Tibial nerve (tissue), 4 donors: Measurements from ENCODE around the gene NINJ1. TPM values are rescaled to one million over a fixed set of nuclear protein-coding genes. Genes with fewer than 3 reads are reported as not detected.
"Not testable (repeated sequence)": the region's sequence is repeated elsewhere in the genome, so short reads cannot be mapped to it uniquely, and the experiment has no call there.

ENCODE experiments used
- DNase-seq, 2 donors: peaks; one replicate each; pipeline ENCODE4 v3.0.0-alpha.2; 2019; ENCODE audit warnings: low spot score in 2 of 2
- H3K27ac ChIP-seq, 4 donors: fragments of 200-600 bp; sonication (generic) in 3 of 4; one replicate each; pipeline ENCODE4 v1.5.1; 2017 to 2019; ENCODE audit warnings: mild to moderate bottlenecking in 1 of 4
- H3K27me3 ChIP-seq, 2 donors: fragments of 200-600 bp; sonication (generic) in 1 of 2; one replicate each; pipeline versions ENCODE4 v1.5.1 to v1.6.0; 2017 to 2019
- H3K36me3 ChIP-seq, 3 donors: fragments of 200-600 bp; sonication (generic); one replicate each; pipeline ENCODE4 v1.5.1; 2018 to 2019
- H3K4me1 ChIP-seq, 4 donors: fragments of 200-600 bp; sonication (generic) in 3 of 4; one replicate each; pipeline ENCODE4 v1.5.1; 2017 to 2019
- H3K4me3 ChIP-seq, 4 donors: fragments of 200-600 bp; sonication (generic) in 3 of 4; one replicate each; pipeline ENCODE4 v1.5.1; 2017 to 2019; ENCODE audit warnings: mild to moderate bottlenecking in 1 of 4, moderate library complexity in 1 of 4
- H3K9me3 ChIP-seq, 4 donors: fragments of 200-600 bp; sonication (generic) in 3 of 4; one replicate each; pipeline ENCODE4 v1.5.1; 2017 to 2019
- EP300 ChIP-seq, 2 donors: sonication (generic); formaldehyde crosslinking; IDR thresholded peaks; one replicate each; pipeline ENCODE4 v1.6.1; 2017; ENCODE audit warnings: antibody characterized with exemption in 2 of 2, mild to moderate bottlenecking in 1 of 2
- POLR2A ChIP-seq, 2 donors: fragments of 450-650 bp; IDR thresholded peaks; one replicate each; pipeline ENCODE4 v1.6.1; 2017; ENCODE audit warnings: antibody characterized with exemption in 2 of 2, mild to moderate bottlenecking in 2 of 2, moderate library complexity in 2 of 2
- WGBS, 2 donors: methylation state at CpG; one replicate each; pipeline ENCODE4 v1.1.5; 2018; 5-methylcytosine and 5-hydroxymethylcytosine counted together
- total RNA-seq, 4 donors: library from RNA; depleted of rRNA; stranded (reverse); fragments of >200 nt; gene quantifications; one replicate each; pipeline ENCODE4 v1.1.0, GENCODE V29; 2016
- TF ChIP-seq, protein P1 (sequence below), 5 experiments: fragments of 200-600 bp in 3 of 5; fragments of 450-650 bp in 2 of 5; sonication (generic) in 3 of 5; IDR thresholded peaks; one replicate each; pipeline ENCODE4 v1.5.1; 2016 to 2019; ENCODE audit warnings: antibody characterized with exemption in 5 of 5, mild to moderate bottlenecking in 3 of 5, moderate library complexity in 2 of 5

The NINJ1 gene
- total RNA-seq, 4 donors from 2014 or later = 48.2 to 98.8 (median 72.9) TPM

DNA sequence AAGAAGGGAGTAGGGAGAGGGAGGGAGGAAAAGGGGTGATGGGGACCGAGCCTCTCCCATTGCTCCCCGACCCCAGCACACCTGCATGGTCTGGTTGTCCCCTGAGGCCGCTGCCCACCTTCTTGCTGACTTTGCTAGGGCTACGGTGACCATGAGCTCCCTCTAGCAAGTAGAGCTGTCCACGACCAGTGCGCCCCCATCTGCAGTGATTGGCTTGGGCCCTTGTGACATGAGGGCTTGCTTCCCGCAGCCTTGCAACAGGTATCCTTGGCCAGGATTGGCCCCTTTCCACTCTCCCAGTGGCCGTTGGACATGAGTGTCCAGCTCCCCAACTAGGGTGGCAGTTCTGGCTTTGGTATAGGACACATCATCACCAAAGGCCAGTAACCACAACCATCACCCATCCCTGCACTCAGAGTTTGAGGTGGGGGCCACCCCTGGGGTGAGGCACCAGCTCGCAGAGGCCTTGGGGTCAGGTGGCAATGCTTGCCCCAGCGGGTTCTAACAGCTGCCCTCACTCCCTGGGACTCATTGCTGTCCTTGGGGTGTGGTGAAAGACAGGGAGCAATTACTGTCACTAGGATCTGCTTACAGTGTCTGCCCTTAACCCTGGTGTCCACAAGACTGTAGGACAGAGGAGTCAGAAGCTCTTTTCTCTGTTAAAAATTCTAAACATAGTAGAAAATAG lies 17.2 kb upstream of the NINJ1 start:
- DNase-seq = no peak
- 80 to 82% methylated on average over 9 to 10 of the region's 10 CpGs for WGBS, 2 donors
- no peaks in the 10 kb centered on the region for H3K4me1 ChIP-seq
- no peak overlapping the region for H3K27ac ChIP-seq
- no peak overlapping the region for H3K4me3 ChIP-seq
- TF ChIP-seq POLR2A (IDR thresholded peaks at IDR 0.05) (no peak), EP300 (IDR thresholded peaks at IDR 0.05) (no peak)
- TF ChIP-seq, protein P1, sequence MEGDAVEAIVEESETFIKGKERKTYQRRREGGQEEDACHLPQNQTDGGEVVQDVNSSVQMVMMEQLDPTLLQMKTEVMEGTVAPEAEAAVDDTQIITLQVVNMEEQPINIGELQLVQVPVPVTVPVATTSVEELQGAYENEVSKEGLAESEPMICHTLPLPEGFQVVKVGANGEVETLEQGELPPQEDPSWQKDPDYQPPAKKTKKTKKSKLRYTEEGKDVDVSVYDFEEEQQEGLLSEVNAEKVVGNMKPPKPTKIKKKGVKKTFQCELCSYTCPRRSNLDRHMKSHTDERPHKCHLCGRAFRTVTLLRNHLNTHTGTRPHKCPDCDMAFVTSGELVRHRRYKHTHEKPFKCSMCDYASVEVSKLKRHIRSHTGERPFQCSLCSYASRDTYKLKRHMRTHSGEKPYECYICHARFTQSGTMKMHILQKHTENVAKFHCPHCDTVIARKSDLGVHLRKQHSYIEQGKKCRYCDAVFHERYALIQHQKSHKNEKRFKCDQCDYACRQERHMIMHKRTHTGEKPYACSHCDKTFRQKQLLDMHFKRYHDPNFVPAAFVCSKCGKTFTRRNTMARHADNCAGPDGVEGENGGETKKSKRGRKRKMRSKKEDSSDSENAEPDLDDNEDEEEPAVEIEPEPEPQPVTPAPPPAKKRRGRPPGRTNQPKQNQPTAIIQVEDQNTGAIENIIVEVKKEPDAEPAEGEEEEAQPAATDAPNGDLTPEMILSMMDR (IDR thresholded peaks at IDR 0.05) = no peak
- no peaks in the 10 kb centered on the region for H3K27me3 ChIP-seq
- H3K36me3 ChIP-seq = no peaks in the 10 kb centered on the region
- no peaks in the 10 kb centered on the region for H3K9me3 ChIP-seq

DNA sequence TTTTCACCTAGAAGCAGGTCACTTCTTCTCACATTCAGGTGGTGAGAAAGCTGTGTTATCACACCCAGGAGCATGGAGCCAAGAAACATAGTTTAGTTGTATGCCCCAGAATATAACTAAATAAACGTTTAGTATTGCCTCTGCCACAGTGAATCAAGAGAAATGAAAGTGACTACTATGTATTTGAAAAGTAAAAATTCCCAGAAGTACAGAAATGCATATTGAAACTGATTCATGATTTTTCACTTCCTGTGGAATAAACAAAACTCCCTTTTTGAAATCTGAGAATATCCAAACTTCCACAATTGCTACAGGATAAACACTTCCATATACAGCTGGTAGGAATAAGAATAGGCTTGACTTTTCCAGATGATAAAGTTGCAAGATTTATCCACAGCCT lies 15.3 kb upstream of the NINJ1 start:
- H3K9me3 ChIP-seq = no peaks in the 10 kb centered on the region
- DNase-seq = no peak
- peaks cover 0 to 7% (median 5%) of the 10 kb centered on the region in 4 donors for H3K4me1 ChIP-seq
- no peak overlapping the region for H3K27ac ChIP-seq
- H3K36me3 ChIP-seq = no peaks in the 10 kb centered on the region
- TF ChIP-seq POLR2A (IDR thresholded peaks at IDR 0.05) = no peak
- no peak for TF ChIP-seq EP300 (IDR thresholded peaks at IDR 0.05)
- TF ChIP-seq, protein P1 (IDR thresholded peaks at IDR 0.05) = no peak
- WGBS, 2 donors = 11 to 20% methylated on average over 1 of the region's 1 CpG
- no peaks in the 10 kb centered on the region for H3K27me3 ChIP-seq
- H3K4me3 ChIP-seq = no peak overlapping the region

DNA sequence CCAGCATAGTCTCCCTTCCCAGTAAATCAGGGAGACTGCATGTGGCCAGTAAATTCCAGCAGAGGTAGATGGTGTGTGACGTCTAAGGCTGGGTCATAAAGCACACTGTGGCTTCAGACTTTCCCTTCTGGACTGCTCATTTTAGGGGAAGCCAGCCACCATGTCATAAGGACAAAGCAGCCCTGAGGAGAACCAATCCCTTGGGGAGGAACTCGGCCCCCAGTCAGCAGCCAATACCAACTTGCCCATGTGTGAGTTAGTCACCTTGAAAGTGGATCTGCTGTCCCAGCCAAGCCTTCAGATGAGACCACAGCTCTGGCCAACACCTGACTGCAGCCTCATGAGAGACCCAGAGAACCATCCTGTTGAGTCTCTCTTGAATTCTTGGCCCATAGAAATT lies 14.7 kb upstream of the NINJ1 start:
- TF ChIP-seq POLR2A (IDR thresholded peaks at IDR 0.05) = no peak
- TF ChIP-seq, protein P1 (IDR thresholded peaks at IDR 0.05) = no peak
- TF ChIP-seq EP300 (IDR thresholded peaks at IDR 0.05) = no peak
- WGBS, 2 donors = 86 to 88% methylated on average over 2 of the region's 2 CpGs
- no peaks in the 10 kb centered on the region for H3K9me3 ChIP-seq

DNA sequence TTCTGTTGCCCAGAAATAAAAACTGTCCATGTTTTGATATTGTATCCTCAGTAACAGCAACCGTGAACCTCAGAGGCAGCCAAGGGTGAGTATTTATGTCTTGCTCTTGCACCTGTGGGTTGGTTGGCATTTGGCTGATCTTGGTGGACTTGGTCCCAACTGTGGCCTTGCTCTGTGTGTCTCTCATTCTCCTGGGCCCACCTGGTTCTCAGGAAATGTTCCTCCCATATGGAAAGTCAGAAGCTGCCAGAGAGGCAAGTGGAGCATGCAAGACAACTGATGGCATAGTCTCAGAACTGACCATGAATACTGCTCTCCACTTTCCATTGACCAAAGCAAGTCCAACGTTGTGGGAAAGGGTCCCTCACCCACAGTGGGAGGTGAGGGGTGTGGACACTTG lies 13.6 kb upstream of the NINJ1 start:
- no peak for TF ChIP-seq EP300 (IDR thresholded peaks at IDR 0.05)
- TF ChIP-seq, protein P1 (IDR thresholded peaks at IDR 0.05) = no peak
- no peak for TF ChIP-seq POLR2A (IDR thresholded peaks at IDR 0.05)
- 63 to 75% methylated on average over 2 of the region's 2 CpGs for WGBS, 2 donors
- H3K9me3 ChIP-seq = no peaks in the 10 kb centered on the region

More for the DNA sequence above, 14.7 kb upstream of the NINJ1 start:
- Histone ChIP-seq H3K4me3 (no peak overlapping the region), H3K4me1 (peaks cover 0 to 14% (median 8%) of the 10 kb centered on the region in 4 donors), H3K27me3 (no peaks in the 10 kb centered on the region), H3K27ac (no peak overlapping the region), H3K36me3 (no peaks in the 10 kb centered on the region)
- DNase-seq = no peak

DNA sequence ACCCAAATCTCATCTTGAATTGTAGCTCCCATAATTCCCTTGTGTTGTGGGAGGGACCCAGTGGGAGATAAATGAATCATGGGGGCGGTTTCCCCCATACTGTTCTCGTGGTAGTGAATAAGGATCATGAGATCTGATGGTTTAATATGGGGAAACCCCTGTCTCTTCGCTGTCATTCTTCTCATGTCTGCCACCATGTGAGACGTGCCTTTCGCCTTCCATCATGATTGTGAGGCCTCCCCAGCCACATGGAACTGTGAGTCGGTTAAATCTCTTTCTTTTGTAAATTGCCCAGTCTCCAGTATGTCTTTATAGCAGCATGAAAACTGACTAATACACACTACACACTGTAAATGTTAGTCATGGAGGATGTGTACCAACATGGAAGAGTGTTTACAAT lies 12.6 kb upstream of the NINJ1 start:
- H3K27me3 ChIP-seq, DNase-seq, H3K4me3 ChIP-seq, H3K36me3 ChIP-seq, H3K27ac ChIP-seq, H3K9me3 ChIP-seq: not testable (repeated sequence)
- peaks cover 0 to 22% (median 9%) of the 10 kb centered on the region in 4 donors for H3K4me1 ChIP-seq
- WGBS, 2 donors = 76 to 87% methylated on average over 6 of the region's 6 CpGs

More for the DNA sequence above, 13.6 kb upstream of the NINJ1 start:
- no peaks in the 10 kb centered on the region for H3K36me3 ChIP-seq
- H3K4me1 ChIP-seq = peaks cover 0 to 22% (median 9%) of the 10 kb centered on the region in 4 donors
- DNase-seq = no peak
- no peaks in the 10 kb centered on the region for H3K27me3 ChIP-seq
- H3K4me3 ChIP-seq = no peak overlapping the region
- H3K27ac ChIP-seq = no peak overlapping the region
